Tibial artery (tissue), 4 donors: ENCODE results near the gene ARHGEF37.
A peak's percentile ranks its signal among the peaks of the same experiment; 100 is the strongest.

Experiments
- DNase-seq, 2 donors: peaks; one replicate each; pipeline ENCODE4 v3.0.0-alpha.2; 2019
- H3K27ac ChIP-seq, 2 donors: fragments of 200-600 bp; sonication (generic) in 1 of 2; 1 replicate in 1 of 2; 2 replicates in 1 of 2; pipeline ENCODE4 v1.5.1; 2018 to 2019; ENCODE audit warnings: mild to moderate bottlenecking in 1 of 2
- H3K27me3 ChIP-seq, 2 donors: fragments of 200-600 bp; sonication (generic) in 1 of 2; one replicate each; pipeline versions ENCODE4 v1.5.1 to v1.6.0; 2016 to 2019
- H3K36me3 ChIP-seq, 3 donors: fragments of 200-600 bp; sonication (generic) in 2 of 3; one replicate each; pipeline ENCODE4 v1.5.1; 2016 to 2019; ENCODE audit warnings: mild to moderate bottlenecking in 2 of 3
- H3K4me1 ChIP-seq, 4 donors: fragments of 200-600 bp; sonication (generic) in 2 of 4; 1 replicate in 3 of 4; 2 replicates in 1 of 4; pipeline ENCODE4 v1.5.1; 2016 to 2019
- H3K4me3 ChIP-seq, 2 donors: fragments of 200-600 bp; sonication (generic) in 1 of 2; 1 replicate in 1 of 2; 2 replicates in 1 of 2; pipeline ENCODE4 v1.5.1; 2018 to 2019; ENCODE audit warnings: mild to moderate bottlenecking in 2 of 2
- H3K9me3 ChIP-seq, 3 donors: fragments of 200-600 bp; sonication (generic) in 1 of 3; one replicate each; pipeline ENCODE4 v1.5.1; 2016 to 2019
- CTCF ChIP-seq, 2 experiments: fragments of 200-600 bp in 1 of 2; fragments of 450-650 bp in 1 of 2; IDR thresholded peaks; one replicate each; pipeline ENCODE4 v1.5.1; 2017 to 2019; ENCODE audit warnings: antibody characterized with exemption in 2 of 2, mild to moderate bottlenecking in 1 of 2, moderate library complexity in 1 of 2
- intact Hi-C: fragments of 100-400 bp; cut with DNase I; formaldehyde crosslinking; loops from one replicate; pipeline ENCODE4 v1.15.0; 2023; ENCODE audit warnings: low total_unique reads

The ARHGEF37 gene

GRCh38 chr5:149651686-149652085, 70.4 kb downstream of the ARHGEF37 start:
- peaks cover 0 to 5% of the 10 kb centered on the region in 2 donors for H3K27me3 ChIP-seq
- no peak for TF ChIP-seq CTCF (IDR thresholded peaks at IDR 0.05)
- no peak overlapping the region for H3K27ac ChIP-seq
- intact Hi-C loops: no loop called here
- H3K4me1 ChIP-seq: no peaks in the 10 kb centered on the region
- no peaks in the 10 kb centered on the region for H3K36me3 ChIP-seq
- no peaks in the 10 kb centered on the region for H3K9me3 ChIP-seq
- peak in 1 of 2 donors; percentile 7 for DNase-seq
- no peak overlapping the region for H3K4me3 ChIP-seq

GRCh38 chr5:149652697-149653096, 71.4 kb downstream of the ARHGEF37 start:
- H3K27ac ChIP-seq: no peak overlapping the region
- no peaks in the 10 kb centered on the region for H3K36me3 ChIP-seq
- H3K4me1 ChIP-seq: no peaks in the 10 kb centered on the region
- TF ChIP-seq CTCF (IDR thresholded peaks at IDR 0.05): no peak
- H3K27me3 ChIP-seq: peaks cover 0 to 14% of the 10 kb centered on the region in 2 donors
- intact Hi-C loops: no loop called here
- no peak for DNase-seq
- no peak overlapping the region for H3K4me3 ChIP-seq
- H3K9me3 ChIP-seq: no peaks in the 10 kb centered on the region

- no peak overlapping the region for H3K4me3 ChIP-seq
- intact Hi-C loops: no loop called here
Observed at GRCh38 chr5:149654231-149654630, 72.9 kb downstream of the ARHGEF37 start.

GRCh38 chr5:149654883-149655505, 73.7 kb downstream of the ARHGEF37 start:
- H3K9me3 ChIP-seq: no peaks in the 10 kb centered on the region
- no peaks in the 10 kb centered on the region for H3K4me1 ChIP-seq
- H3K27me3 ChIP-seq: peaks cover 0 to 14% of the 10 kb centered on the region in 2 donors
- H3K36me3 ChIP-seq: no peaks in the 10 kb centered on the region
- no peak overlapping the region for H3K4me3 ChIP-seq
- no peak for TF ChIP-seq CTCF (IDR thresholded peaks at IDR 0.05)
- intact Hi-C loops: no loop called here
- no peak overlapping the region for H3K27ac ChIP-seq
- peak in 1 of 2 donors; percentile 9 for DNase-seq

More at GRCh38 chr5:149654231-149654630, 72.9 kb downstream of the ARHGEF37 start:
- peak in 1 of 2 donors; percentile 45 for DNase-seq
- Histone ChIP-seq H3K27ac (no peak overlapping the region), H3K36me3 (no peaks in the 10 kb centered on the region), H3K4me1 (no peaks in the 10 kb centered on the region), H3K9me3 (no peaks in the 10 kb centered on the region), H3K27me3 (peaks cover 0 to 14% of the 10 kb centered on the region in 2 donors)
- no peak for TF ChIP-seq CTCF (IDR thresholded peaks at IDR 0.05)

- Histone ChIP-seq H3K27ac (no peak overlapping the region), H3K4me3 (no peak overlapping the region), H3K9me3 (no peaks in the 10 kb centered on the region), H3K36me3 (no peaks in the 10 kb centered on the region), H3K27me3 (peaks cover 0 to 14% of the 10 kb centered on the region in 2 donors), H3K4me1 (no peaks in the 10 kb centered on the region)
- peak in 1 of 2 donors; percentile 58 for DNase-seq
- intact Hi-C loops: no loop called here
- TF ChIP-seq CTCF (IDR thresholded peaks at IDR 0.05): peak in 1 of 2 experiments; percentile 26
Observed at GRCh38 chr5:149656576-149657182, 75.4 kb downstream of the ARHGEF37 start.
